ENCODE measurements around the gene RAB27A.
"Not testable (repeated sequence)": the region's sequence is repeated elsewhere in the genome, so short reads cannot be mapped to it uniquely, and the experiment has no call there.

Gene RAB27A

GRCh38 chr15:55250392-55250791, 39.2 kb downstream of the RAB27A start:
- no peak for DNase-seq (ENCODE audit: low read depth in 2 of 2)

- not testable (repeated sequence) for DNase-seq (ENCODE audit: low read depth in 2 of 2)
These were observed 39.7 kb downstream of the RAB27A start for GRCh38 chr15:55249885-55250284.

DNA sequence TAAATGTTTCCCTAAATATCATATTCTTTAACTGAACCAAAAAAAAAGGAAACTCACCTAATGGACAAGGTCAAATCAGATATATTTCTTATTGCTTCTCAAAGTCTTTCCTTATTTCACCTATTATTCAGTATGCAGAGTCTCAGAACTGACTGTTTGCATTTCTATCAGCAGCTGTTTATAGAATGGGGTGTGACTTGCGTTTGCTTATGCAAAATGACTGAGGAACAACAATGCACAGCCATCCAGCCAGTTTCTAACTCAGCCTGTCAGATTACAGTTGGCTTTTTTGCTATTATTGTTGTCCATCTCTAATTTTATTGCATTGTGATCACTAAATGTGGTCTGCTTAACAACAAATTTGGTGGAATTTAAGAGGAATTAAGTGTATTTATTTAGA, 40.7 kb downstream of the RAB27A start:
- DNase-seq (ENCODE audit: low read depth in 2 of 2), result no peak

DNA sequence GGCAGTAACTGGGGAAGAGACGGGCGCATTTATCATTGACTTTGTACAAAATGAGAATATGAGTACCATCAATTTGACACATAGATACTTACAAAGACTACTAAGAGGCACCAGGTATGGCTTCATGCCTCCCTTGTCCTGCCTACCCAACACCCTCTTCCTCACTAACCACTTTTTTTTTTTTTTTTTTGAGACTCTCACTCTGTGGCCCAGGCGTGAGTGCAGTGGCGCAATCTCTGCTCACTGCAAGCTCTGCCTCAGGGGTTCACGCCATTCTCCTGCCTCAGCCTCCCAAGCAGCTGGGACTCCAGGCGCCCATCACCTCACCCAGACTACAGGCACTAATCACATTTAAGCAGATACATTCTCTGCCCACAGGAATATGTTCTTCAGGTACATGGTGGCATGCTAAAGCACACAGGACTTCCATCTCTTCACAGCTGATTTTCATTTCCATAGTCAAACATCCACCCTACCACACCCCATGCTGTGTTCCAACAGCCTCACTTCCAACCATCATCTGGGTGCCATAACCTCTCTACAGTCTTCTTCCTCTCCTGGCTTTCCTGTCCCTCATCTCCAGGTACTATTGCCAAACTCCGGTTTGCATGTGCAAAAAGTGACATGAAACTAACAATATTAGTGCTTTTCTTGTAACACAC, 41.7 kb downstream of the RAB27A start:
- no peak for DNase-seq (ENCODE audit: low read depth in 2 of 2)

- no peak for DNase-seq (ENCODE audit: low read depth in 2 of 2)
These were observed 42.3 kb downstream of the RAB27A start for GRCh38 chr15:55247311-55247710.

DNA sequence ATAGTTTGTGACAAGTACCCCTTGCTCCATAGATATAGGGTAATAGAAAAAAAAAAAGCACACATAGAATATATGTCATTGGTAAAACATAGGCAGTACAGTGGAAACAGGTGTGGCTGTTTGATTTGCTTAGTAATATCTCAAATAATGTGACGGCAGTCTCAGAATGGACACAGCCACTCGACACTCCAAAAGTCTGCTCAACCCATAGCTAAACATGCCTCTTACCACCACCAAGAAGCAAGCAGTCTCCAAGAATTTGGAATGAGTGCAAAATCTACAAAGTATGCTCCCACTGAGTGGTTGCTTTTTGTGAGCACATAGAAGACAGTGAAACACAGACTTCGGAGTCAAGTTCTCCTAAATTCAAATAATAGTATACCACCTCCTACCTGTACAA, 43.0 kb downstream of the RAB27A start:
- DNase-seq (ENCODE audit: low read depth in 2 of 2), result no peak

GRCh38 chr15:55245059-55245458, 44.6 kb downstream of the RAB27A start:
- no peak for DNase-seq (ENCODE audit: low read depth in 2 of 2)

GRCh38 chr15:55241891-55242290, 47.7 kb downstream of the RAB27A start:
- DNase-seq (ENCODE audit: low read depth in 2 of 2), result no peak

- no peak for DNase-seq (ENCODE audit: low read depth in 2 of 2)
These were observed 48.4 kb downstream of the RAB27A start for GRCh38 chr15:55241186-55241585.

DNA sequence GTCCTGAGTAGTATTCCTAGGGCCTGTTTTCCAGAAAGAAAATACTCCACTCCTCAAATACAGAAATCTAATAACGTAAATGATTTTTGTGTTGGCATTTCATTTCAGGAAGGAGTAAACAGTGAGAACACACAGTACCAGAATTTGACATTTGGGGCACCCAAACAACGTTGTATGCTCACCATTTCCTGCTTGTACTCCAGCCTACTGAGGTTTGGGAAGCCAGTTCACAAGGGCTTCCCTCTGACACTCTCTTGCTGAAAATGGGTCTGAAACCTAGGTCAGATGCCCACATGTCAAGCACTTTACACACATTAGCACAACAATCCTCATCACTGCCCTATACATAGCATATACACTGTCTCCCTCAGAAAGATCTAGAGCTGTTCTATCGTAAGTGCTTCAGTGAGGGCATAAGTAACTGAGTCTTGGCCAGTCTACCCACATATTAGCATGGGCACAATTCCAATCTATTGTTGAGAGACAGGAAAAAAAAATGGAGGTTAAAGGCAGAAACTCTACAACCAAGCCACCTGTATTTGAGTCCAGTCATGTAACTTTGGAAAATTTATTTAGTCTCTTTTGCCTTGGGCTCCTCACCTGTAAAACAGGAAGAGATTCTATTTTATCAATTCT, 49.4 kb downstream of the RAB27A start:
- no peak for DNase-seq (ENCODE audit: low read depth in 2 of 2)

GRCh38 chr15:55239440-55240124, 50.0 kb downstream of the RAB27A start:
- DNase-seq (ENCODE audit: low read depth in 2 of 2), result no peak

DNA sequence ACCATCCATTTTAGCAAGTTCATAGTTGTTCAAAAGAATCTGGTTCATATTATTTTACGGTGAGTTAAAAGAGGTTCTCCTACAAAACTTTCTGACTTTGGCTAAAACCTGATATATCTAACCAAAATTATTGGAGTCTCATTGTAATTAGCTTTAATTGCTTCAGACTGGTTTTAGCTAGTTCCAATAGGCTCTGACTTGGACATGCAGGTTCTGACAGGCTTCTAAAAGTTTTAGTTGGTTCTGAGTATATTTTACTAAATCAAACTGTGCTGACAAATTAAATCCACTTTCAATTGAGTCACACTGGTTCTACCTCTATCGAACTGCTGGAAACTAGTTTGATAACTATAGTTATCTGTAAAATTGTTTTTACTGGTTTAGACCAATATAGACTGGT, 50.7 kb downstream of the RAB27A start:
- DNase-seq (ENCODE audit: low read depth in 2 of 2), result no peak

DNA sequence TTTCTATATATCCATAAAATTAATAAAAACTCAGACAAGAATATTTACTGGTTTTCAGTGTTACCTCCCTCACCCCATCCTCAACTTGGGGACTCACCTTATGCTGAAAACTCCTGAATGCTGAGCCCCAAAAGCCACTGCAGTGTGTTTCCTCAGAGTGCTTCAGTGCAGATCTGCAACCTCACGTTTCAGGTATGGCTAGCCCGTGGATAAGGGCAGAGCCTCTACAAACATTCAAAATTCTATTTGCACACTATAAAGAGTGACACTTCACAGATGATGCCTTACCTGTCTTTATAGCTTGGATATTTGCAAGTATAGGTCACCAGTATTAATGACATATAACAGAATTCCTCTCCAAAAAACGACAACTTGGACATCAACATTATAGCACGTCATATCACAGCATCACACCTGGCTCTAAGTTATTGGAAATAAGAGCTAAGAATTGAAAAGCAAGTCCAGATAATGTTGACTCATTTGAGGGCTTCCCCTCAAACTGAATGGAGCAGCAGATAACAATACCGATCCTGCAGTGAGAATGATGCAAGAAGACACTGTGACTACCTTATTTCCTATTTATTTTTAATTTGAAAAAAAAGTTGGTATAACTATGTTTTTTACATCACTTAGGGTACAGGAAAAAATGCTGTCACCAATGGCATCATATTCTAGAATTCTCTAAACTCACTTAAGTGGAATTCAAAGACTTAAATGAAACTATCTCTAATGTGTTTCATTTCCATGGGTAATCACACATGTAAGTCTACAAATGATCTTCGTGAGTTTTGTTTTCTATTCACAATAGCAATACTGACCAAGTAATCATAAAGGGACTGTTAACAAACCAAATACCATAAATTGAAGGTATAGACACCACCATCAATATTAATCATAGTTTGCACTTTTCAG, 52.1 kb downstream of the RAB27A start:
- DNase-seq (ENCODE audit: low read depth in 2 of 2), result no peak

- DNase-seq (ENCODE audit: low read depth in 2 of 2), result no peak
These were observed 54.0 kb downstream of the RAB27A start for GRCh38 chr15:55235546-55236036.

DNA sequence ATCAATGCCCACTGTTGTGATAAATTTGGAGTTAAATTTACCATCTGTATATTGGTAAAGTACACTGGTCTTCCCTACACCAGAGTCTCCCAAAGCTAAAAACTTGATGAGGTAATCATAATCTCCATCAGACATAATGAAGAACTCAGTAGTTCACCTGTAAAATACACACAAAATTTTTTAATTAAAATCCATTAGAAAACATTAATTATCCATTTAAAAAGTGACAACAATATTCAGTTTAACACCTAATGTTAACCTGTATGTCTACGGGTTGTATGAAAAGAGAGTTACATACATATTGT, 54.9 kb downstream of the RAB27A start:
- no peak for DNase-seq (ENCODE audit: low read depth in 2 of 2)

DNA sequence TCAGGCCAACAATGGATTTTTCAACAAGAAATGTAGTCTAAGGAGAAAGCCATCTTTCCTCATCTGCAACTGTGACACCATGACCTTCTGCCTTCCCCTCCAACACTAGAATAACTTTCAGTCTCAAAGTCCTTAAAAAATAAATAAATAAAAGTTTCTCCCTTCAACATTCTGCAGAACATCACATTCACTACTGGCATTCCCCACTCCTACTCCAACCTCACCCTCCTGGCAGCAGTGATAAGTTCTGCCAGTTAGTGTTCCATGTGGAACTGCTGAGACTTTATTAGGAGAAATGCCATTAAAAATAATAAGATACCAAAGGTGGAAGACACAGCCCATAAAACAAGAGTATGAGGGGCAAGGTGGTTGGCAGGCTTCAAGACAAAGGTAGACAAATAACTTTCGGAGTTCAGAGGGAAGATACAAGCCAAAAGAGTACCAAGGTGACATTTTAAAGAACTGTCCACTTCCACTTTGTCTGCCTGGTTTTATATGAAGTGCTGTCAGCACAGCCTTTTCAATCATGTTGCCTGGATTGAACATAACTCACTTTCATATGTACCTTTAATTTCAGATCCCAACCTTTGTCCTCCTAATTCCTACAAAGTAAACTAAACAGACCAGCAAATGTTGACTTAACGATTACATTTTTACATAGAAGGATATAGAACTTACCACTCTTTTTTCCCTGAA, 55.4 kb downstream of the RAB27A start:
- DNase-seq (ENCODE audit: low read depth in 2 of 2), result no peak

DNA sequence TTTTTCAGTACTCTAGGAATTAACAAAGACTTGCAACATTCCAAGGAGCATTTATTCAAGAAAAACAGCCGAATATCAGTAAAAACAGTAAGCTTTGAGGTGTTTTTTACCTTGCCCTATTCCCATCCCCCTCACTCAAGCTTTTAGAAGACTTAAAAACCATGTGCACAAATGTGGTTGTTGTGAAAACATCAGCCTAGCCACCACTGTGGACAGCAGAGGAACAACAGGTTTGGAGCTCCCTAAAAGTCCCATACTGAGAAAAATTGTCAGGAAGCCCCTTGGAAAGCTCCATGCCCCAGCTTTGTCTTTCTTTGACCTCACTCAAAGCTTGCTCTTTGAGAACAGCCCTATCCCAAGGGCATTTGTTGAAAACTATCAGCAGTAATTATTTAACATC, 58.2 kb downstream of the RAB27A start:
- DNase-seq (ENCODE audit: low read depth in 2 of 2), result no peak

DNA sequence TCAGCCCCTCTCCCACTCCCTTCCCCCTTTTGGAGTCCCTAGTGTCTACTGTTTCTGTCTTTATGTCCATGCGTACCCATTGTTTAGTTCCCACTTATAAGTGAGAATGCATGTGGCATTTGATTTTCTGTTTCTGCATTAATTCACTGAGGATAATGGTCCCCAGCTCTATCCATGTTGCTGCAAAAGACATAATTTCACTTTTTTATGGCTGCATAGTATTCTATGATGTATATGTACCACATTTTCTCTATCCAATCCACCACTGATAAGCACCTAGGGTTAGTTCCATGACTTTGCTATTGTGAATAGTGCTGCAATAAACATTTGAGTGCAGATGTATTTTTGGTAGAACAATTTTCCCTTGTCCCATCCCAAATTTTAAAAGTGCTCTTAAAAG, 58.7 kb downstream of the RAB27A start:
- no peak for DNase-seq (ENCODE audit: low read depth in 2 of 2)

DNA sequence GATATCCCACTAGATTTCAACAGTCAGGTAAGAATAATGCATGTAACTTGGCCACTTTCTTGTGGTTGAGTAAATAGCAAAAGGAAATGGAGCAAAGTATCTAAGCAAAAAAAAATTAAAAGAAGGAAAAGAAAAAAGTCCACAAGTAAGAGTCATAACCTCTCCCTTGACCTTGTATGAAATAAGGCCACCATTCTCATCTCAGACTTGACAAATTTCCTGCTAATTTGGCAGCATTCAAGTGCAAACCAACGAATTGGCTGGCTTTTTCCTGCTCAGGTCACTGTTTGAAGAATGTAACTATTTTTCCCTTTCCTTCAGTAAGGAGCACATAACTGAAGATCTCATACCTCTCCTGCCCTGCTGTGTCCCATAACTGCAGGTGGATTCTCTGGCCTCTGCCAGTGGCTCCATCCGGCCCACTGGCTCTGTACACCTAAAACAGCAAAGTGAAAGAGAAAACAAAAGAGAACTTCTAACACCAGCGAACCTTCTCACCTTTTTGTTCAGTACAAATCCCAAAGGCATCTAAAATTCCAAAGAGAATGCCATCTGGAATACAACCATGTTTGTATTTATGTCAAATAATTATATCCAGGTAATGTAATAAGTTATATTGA, 59.5 kb downstream of the RAB27A start:
- DNase-seq (ENCODE audit: low read depth in 2 of 2), result no peak

GRCh38 chr15:55226127-55226526, 63.5 kb downstream of the RAB27A start:
- no peak for DNase-seq (ENCODE audit: low read depth in 2 of 2)

DNA sequence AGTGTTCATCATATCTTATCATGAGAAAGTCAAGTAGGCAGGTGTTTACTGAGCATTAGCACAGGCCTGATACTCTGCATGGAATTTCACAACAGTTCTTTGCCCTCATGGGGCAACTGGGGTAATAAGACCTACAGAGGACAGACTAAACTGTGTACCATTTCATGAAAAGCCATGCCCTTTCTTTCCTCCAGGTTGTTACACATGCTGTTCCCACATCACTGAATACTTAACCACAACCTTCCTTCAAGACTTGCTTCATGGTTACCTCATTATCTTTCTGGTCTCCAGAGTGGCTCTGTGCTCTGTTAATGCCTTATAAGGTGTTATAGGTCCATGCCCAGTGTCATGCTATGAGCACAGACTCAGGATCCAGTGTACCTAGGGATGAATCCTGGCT, 64.7 kb downstream of the RAB27A start:
- no peak for DNase-seq (ENCODE audit: low read depth in 2 of 2)

Data from stimulated activated CD4-positive, alpha-beta T cell treated with anti-CD3 and anti-CD28 coated beads, Interleukin-1b, Interleukin-23, amount 100 ng/mL, for 4 hours (primary cell).